NCI-H1092 treated with DMSO at 0.1 percent for 48 hours (cell line): ENCODE results near the gene ST3GAL5.
"Not testable (repeated sequence)": the region's sequence is repeated elsewhere in the genome, so short reads cannot be mapped to it uniquely, and the experiment has no call there.

Source experiments
- DNase-seq: peaks from one replicate; lab custom pipeline; 2025; lab: John Stamatoyannopoulos, UW

The ST3GAL5 gene

GRCh38 chr2:85917887-85918795 lies 29.4 kb upstream of the ST3GAL5 start:
- DNase-seq, result no peak

- no peak for DNase-seq
Measured at GRCh38 chr2:85915606-85916303, 27.0 kb upstream of the ST3GAL5 start.

- peak; percentile 12 for DNase-seq
Measured at GRCh38 chr2:85914922-85915321, 26.1 kb upstream of the ST3GAL5 start.

- DNase-seq, result no peak
Measured at GRCh38 chr2:85913884-85914881, 25.4 kb upstream of the ST3GAL5 start.

- no peak for DNase-seq
Measured at GRCh38 chr2:85911814-85912692, 23.3 kb upstream of the ST3GAL5 start.

GRCh38 chr2:85911097-85911496 lies 22.3 kb upstream of the ST3GAL5 start:
- no peak for DNase-seq

GRCh38 chr2:85909005-85909404 lies 20.2 kb upstream of the ST3GAL5 start:
- no peak for DNase-seq

GRCh38 chr2:85908506-85908905 lies 19.7 kb upstream of the ST3GAL5 start:
- no peak for DNase-seq

- no peak for DNase-seq
Measured at GRCh38 chr2:85907671-85908157, 18.9 kb upstream of the ST3GAL5 start.

- DNase-seq, result no peak
Measured at GRCh38 chr2:85906748-85907147, 18.0 kb upstream of the ST3GAL5 start.

- DNase-seq, result no peak
Measured at GRCh38 chr2:85905891-85906290, 17.1 kb upstream of the ST3GAL5 start.

- DNase-seq, result no peak
Measured at GRCh38 chr2:85905187-85905666, 16.4 kb upstream of the ST3GAL5 start.

- no peak for DNase-seq
Measured at GRCh38 chr2:85903849-85904248, 15.1 kb upstream of the ST3GAL5 start.

GRCh38 chr2:85902496-85902895 lies 13.7 kb upstream of the ST3GAL5 start:
- no peak for DNase-seq

GRCh38 chr2:85901155-85901554 lies 12.4 kb upstream of the ST3GAL5 start:
- no peak for DNase-seq

GRCh38 chr2:85900366-85900765 lies 11.6 kb upstream of the ST3GAL5 start:
- DNase-seq, result no peak

GRCh38 chr2:85899849-85900248 lies 11.1 kb upstream of the ST3GAL5 start:
- no peak for DNase-seq

- no peak for DNase-seq
Measured at GRCh38 chr2:85899284-85899683, 10.5 kb upstream of the ST3GAL5 start.

GRCh38 chr2:85898881-85899280 lies 10.1 kb upstream of the ST3GAL5 start:
- no peak for DNase-seq

- DNase-seq, result not testable (repeated sequence)
Measured at GRCh38 chr2:85894554-85895278, 5.9 kb upstream of the ST3GAL5 start.
